Stomach smooth muscle (tissue), 2 donors: ENCODE results near the gene LIMK2.

Source experiments
- H3K27ac ChIP-seq: one replicate; pipeline ENCODE4 v1.7.0; 2013; ENCODE audit warnings: mild to moderate bottlenecking, low read length, inconsistent platforms
- H3K27me3 ChIP-seq, 2 donors: one replicate each; pipeline ENCODE4 v1.7.0; 2013; ENCODE audit warnings: low read length in 2 of 2; ENCODE audit not compliant: insufficient read depth in 2 of 2, control insufficient read depth in 1 of 2
- H3K36me3 ChIP-seq, 2 donors: one replicate each; pipeline ENCODE4 v1.7.0; 2013; ENCODE audit warnings: low read length in 2 of 2; ENCODE audit not compliant: control insufficient read depth in 2 of 2, insufficient read depth in 2 of 2
- H3K4me1 ChIP-seq: one replicate; pipeline ENCODE4 v1.7.0; 2013; ENCODE audit warnings: low read length; ENCODE audit not compliant: control insufficient read depth, insufficient read depth
- H3K4me3 ChIP-seq, 2 donors: one replicate each; pipeline ENCODE4 v1.7.0; 2013; ENCODE audit warnings: low read length in 2 of 2
- H3K9ac ChIP-seq, 2 donors: one replicate each; pipeline ENCODE4 v1.7.0; 2013; ENCODE audit warnings: low read length in 2 of 2, mild to moderate bottlenecking in 1 of 2
- H3K9me3 ChIP-seq, 2 donors: one replicate each; pipeline ENCODE4 v1.7.0; 2013; ENCODE audit warnings: low read length in 2 of 2; ENCODE audit not compliant: control insufficient read depth in 2 of 2
- donor health status: healthy.
- donor health status: Pancreatic carcinoma.

The LIMK2 gene

DNA sequence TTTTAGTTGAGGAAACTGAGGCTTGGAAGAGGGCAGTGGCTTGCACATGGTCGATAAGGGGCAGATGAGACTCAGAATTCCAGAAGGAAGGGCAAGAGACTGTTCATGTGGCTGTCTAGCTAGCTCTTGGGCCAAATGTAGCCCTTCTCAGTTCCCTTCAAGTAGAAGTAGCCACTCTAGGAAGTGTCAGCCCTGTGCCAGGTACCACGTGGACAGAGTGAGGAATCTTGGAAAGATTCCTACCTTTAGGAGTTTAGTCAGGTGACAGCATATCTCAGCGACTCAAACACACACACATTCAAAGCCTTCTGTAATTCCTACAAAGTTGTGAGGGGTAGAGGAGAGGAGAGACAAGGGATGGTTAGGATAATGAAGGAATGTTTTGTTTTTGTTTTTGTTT is 61.9 kb downstream of the LIMK2 start:
- H3K4me1 ChIP-seq: peaks cover 6% of the 10 kb centered on the region
- H3K36me3 ChIP-seq: peaks cover 12 to 40% of the 10 kb centered on the region in 2 donors
- no peaks in the 10 kb centered on the region for H3K9me3 ChIP-seq
- no peak overlapping the region for H3K9ac ChIP-seq
- H3K27ac ChIP-seq: no peak overlapping the region
- H3K27me3 ChIP-seq: no peaks in the 10 kb centered on the region
- no peak overlapping the region for H3K4me3 ChIP-seq

DNA sequence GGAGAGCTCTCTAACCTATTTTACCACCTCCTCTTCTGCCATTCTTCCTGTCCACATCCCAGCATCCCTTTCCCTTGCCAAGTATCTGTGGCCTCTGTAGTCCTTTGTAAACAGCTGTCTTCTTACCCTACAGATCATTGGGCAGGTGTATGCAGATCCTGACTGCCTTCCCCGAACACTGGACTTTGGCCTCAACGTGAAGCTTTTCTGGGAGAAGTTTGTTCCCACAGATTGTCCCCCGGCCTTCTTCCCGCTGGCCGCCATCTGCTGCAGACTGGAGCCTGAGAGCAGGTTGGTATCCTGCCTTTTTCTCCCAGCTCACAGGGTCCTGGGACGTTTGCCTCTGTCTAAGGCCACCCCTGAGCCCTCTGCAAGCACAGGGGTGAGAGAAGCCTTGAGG is 62.9 kb downstream of the LIMK2 start:
- Histone ChIP-seq H3K4me3 (no peak overlapping the region), H3K4me1 (peaks cover 7% of the 10 kb centered on the region), H3K9ac (no peak overlapping the region), H3K9me3 (no peaks in the 10 kb centered on the region), H3K27me3 (no peaks in the 10 kb centered on the region), H3K36me3 (peaks cover 15 to 43% of the 10 kb centered on the region in 2 donors), H3K27ac (no peak overlapping the region)

DNA sequence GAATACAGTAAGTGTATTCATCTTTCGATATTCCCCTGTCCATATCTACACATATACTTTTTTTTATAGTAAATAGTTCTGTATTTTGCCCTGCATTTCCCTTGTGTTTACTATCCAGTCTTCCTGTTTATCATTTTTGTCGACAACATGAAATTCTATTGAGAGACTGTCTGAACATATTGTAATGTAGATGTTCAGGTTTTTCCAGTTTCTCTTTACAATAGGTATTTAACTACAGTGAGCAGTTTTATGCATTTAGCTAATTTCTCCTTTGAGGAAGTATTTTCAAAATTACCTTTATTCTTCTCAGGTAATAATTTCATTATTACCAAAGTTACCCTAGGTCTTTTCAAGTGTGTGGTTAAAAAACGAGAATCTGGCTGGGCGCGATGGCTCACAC is 63.5 kb downstream of the LIMK2 start:
- H3K4me1 ChIP-seq: peaks cover 8% of the 10 kb centered on the region
- no peaks in the 10 kb centered on the region for H3K9me3 ChIP-seq
- H3K36me3 ChIP-seq: peaks cover 15 to 45% of the 10 kb centered on the region in 2 donors
- H3K27me3 ChIP-seq: no peaks in the 10 kb centered on the region
- H3K9ac ChIP-seq: no peak overlapping the region
- no peak overlapping the region for H3K27ac ChIP-seq
- no peak overlapping the region for H3K4me3 ChIP-seq

DNA sequence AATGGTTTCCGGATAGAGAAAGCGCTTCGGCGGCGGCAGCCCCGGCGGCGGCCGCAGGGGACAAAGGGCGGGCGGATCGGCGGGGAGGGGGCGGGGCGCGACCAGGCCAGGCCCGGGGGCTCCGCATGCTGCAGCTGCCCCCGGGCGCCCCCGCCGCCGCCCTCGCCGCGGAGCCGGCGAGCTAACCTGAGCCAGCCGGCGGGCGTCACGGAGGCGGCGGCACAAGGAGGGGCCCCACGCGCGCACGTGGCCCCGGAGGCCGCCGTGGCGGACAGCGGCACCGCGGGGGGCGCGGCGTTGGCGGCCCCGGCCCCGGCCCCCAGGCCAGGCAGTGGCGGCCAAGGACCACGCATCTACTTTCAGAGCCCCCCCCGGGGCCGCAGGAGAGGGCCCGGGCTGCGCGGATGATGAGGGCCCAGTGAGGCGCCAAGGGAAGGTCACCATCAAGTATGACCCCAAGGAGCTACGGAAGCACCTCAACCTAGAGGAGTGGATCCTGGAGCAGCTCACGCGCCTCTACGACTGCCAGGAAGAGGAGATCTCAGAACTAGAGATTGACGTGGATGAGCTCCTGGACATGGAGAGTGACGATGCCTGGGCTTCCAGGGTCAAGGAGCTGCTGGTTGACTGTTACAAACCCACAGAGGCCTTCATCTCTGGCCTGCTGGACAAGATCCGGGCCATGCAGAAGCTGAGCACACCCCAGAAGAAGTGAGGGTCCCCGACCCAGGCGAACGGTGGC is 64.5 kb downstream of the LIMK2 start:
- no peaks in the 10 kb centered on the region for H3K9me3 ChIP-seq
- H3K27ac ChIP-seq: no peak overlapping the region
- H3K9ac ChIP-seq: no peak overlapping the region
- peaks cover 8% of the 10 kb centered on the region for H3K4me1 ChIP-seq
- peaks cover 15 to 47% of the 10 kb centered on the region in 2 donors for H3K36me3 ChIP-seq
- no peak overlapping the region for H3K4me3 ChIP-seq
- no peaks in the 10 kb centered on the region for H3K27me3 ChIP-seq

DNA sequence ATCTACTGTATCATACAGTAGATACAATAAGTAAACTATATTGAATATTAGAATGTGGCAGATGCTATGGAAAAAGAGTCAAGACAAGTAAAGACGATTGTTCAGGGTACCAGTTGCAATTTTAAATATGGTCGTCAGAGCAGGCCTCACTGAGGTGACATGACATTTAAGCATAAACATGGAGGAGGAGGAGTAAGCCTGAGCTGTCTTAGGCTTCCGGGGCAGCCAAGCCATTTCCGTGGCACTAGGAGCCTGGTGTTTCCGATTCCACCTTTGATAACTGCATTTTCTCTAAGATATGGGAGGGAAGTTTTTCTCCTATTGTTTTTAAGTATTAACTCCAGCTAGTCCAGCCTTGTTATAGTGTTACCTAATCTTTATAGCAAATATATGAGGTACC is 65.6 kb downstream of the LIMK2 start:
- peaks cover 22 to 51% of the 10 kb centered on the region in 2 donors for H3K36me3 ChIP-seq
- H3K27me3 ChIP-seq: no peaks in the 10 kb centered on the region
- H3K4me3 ChIP-seq: no peak overlapping the region
- no peak overlapping the region for H3K9ac ChIP-seq
- no peak overlapping the region for H3K27ac ChIP-seq
- no peaks in the 10 kb centered on the region for H3K9me3 ChIP-seq
- H3K4me1 ChIP-seq: peaks cover 5% of the 10 kb centered on the region

DNA sequence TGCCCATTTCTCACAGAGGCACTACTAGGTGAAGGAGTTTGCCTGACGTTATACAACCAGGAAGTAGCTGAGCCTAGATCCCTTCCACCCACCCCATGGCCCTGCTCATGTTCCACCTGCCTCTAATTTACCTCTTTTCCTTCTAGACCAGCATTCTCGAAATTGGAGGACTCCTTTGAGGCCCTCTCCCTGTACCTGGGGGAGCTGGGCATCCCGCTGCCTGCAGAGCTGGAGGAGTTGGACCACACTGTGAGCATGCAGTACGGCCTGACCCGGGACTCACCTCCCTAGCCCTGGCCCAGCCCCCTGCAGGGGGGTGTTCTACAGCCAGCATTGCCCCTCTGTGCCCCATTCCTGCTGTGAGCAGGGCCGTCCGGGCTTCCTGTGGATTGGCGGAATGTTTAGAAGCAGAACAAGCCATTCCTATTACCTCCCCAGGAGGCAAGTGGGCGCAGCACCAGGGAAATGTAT is 66.1 kb downstream of the LIMK2 start:
- peak overlapping the region; percentile 37 for H3K27ac ChIP-seq
- H3K9ac ChIP-seq: no peak overlapping the region
- H3K9me3 ChIP-seq: no peaks in the 10 kb centered on the region
- peaks cover 23 to 52% of the 10 kb centered on the region in 2 donors for H3K36me3 ChIP-seq
- peaks cover 2% of the 10 kb centered on the region for H3K4me1 ChIP-seq
- no peaks in the 10 kb centered on the region for H3K27me3 ChIP-seq
- H3K4me3 ChIP-seq: no peak overlapping the region

DNA sequence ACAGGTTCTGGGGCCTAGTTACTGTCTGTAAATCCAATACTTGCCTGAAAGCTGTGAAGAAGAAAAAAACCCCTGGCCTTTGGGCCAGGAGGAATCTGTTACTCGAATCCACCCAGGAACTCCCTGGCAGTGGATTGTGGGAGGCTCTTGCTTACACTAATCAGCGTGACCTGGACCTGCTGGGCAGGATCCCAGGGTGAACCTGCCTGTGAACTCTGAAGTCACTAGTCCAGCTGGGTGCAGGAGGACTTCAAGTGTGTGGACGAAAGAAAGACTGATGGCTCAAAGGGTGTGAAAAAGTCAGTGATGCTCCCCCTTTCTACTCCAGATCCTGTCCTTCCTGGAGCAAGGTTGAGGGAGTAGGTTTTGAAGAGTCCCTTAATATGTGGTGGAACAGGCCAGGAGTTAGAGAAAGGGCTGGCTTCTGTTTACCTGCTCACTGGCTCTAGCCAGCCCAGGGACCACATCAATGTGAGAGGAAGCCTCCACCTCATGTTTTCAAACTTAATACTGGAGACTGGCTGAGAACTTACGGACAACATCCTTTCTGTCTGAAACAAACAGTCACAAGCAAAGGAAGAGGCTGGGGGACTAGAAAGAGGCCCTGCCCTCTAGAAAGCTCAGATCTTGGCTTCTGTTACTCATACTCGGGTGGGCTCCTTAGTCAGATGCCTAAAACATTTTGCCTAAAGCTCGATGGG is 66.7 kb downstream of the LIMK2 start:
- Histone ChIP-seq H3K27ac (no peak overlapping the region), H3K36me3 (peaks cover 25 to 50% of the 10 kb centered on the region in 2 donors), H3K4me1 (peaks cover 2% of the 10 kb centered on the region), H3K9ac (peak overlapping the region in 1 of 2 donors; percentile 29), H3K27me3 (no peaks in the 10 kb centered on the region), H3K4me3 (no peak overlapping the region), H3K9me3 (no peaks in the 10 kb centered on the region)

DNA sequence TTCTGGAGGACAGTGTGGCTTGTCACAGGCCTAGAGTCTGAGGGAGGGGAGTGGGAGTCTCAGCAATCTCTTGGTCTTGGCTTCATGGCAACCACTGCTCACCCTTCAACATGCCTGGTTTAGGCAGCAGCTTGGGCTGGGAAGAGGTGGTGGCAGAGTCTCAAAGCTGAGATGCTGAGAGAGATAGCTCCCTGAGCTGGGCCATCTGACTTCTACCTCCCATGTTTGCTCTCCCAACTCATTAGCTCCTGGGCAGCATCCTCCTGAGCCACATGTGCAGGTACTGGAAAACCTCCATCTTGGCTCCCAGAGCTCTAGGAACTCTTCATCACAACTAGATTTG is 67.2 kb downstream of the LIMK2 start:
- H3K36me3 ChIP-seq: peaks cover 28 to 48% of the 10 kb centered on the region in 2 donors
- H3K27ac ChIP-seq: no peak overlapping the region
- no peaks in the 10 kb centered on the region for H3K9me3 ChIP-seq
- peaks cover 2% of the 10 kb centered on the region for H3K4me1 ChIP-seq
- no peak overlapping the region for H3K4me3 ChIP-seq
- no peak overlapping the region for H3K9ac ChIP-seq
- no peaks in the 10 kb centered on the region for H3K27me3 ChIP-seq

DNA sequence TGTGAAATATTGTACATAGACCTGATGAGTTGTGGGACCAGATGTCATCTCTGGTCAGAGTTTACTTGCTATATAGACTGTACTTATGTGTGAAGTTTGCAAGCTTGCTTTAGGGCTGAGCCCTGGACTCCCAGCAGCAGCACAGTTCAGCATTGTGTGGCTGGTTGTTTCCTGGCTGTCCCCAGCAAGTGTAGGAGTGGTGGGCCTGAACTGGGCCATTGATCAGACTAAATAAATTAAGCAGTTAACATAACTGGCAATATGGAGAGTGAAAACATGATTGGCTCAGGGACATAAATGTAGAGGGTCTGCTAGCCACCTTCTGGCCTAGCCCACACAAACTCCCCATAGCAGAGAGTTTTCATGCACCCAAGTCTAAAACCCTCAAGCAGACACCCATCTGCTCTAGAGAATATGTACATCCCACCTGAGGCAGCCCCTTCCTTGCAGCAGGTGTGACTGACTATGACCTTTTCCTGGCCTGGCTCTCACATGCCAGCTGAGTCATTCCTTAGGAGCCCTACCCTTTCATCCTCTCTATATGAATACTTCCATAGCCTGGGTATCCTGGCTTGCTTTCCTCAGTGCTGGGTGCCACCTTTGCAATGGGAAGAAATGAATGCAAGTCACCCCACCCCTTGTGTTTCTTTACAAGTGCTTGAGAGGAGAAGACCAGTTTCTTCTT is 67.9 kb downstream of the LIMK2 start:
- H3K36me3 ChIP-seq: peaks cover 30 to 49% of the 10 kb centered on the region in 2 donors

DNA sequence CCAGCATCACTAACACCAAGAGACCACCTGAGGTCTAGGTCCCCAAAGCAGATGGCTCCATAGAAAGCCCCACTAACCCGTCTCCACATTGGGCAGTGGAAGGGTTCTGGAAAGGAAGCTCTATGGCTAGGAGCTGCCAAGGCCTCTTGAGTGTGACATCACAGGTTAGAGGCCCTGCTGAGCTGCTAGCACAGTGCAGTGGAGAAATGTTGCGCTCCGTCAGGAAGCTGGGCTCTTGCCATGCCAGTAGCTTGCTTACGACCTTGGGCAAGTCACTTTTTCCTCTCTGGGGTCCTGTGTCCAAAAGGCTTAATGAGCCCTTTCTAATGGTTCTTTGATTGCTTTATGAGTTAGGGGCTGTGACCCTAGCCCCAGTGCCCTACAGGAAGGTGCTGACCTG is 69.6 kb downstream of the LIMK2 start:
- H3K27me3 ChIP-seq: no peaks in the 10 kb centered on the region
- peak overlapping the region in 1 of 2 donors; percentile 29 for H3K9ac ChIP-seq
- no peaks in the 10 kb centered on the region for H3K9me3 ChIP-seq
- H3K4me3 ChIP-seq: no peak overlapping the region
- peaks cover 7% of the 10 kb centered on the region for H3K4me1 ChIP-seq
- H3K27ac ChIP-seq: peak overlapping the region; percentile 37
- peaks cover 37 to 53% of the 10 kb centered on the region in 2 donors for H3K36me3 ChIP-seq

More for the DNA sequence above, 67.9 kb downstream of the LIMK2 start:
- H3K27me3 ChIP-seq: no peaks in the 10 kb centered on the region
- H3K27ac ChIP-seq: no peak overlapping the region
- H3K4me3 ChIP-seq: no peak overlapping the region
- no peaks in the 10 kb centered on the region for H3K9me3 ChIP-seq
- no peak overlapping the region for H3K9ac ChIP-seq
- peaks cover 2% of the 10 kb centered on the region for H3K4me1 ChIP-seq
